Vagina (tissue), 2 donors: Measurements from ENCODE around the gene SIPA1.

Source experiments
- CTCF ChIP-seq, 3 experiments: fragments of 450-650 bp in 2 of 3; fragments of 200-600 bp in 1 of 3; sonication (generic) in 1 of 3; IDR thresholded peaks; one replicate each; pipeline ENCODE4 v1.5.1; 2017 to 2019; ENCODE audit warnings: antibody characterized with exemption in 3 of 3, mild to moderate bottlenecking in 2 of 3, moderate library complexity in 2 of 3
- POLR2A ChIP-seq, 2 donors: fragments of 450-650 bp; IDR thresholded peaks; one replicate each; pipeline ENCODE4 v1.6.1; 2017; ENCODE audit warnings: antibody characterized with exemption in 2 of 2, mild to moderate bottlenecking in 2 of 2, moderate library complexity in 2 of 2

- TF ChIP-seq CTCF (IDR thresholded peaks at IDR 0.05) = no peak
- peak in 1 of 2 donors; percentile 40 for TF ChIP-seq POLR2A (IDR thresholded peaks at IDR 0.05)
Measured at GRCh38 chr11:65615229-65615949, 22.5 kb upstream of the SIPA1 start, which contains the start of gene PCNX3.
